GM19099 (cell line): ENCODE measurements around the gene TTC27.

ENCODE experiments used
- POLR2A ChIP-seq: IDR thresholded peaks from 3 replicates; pipeline ENCODE4 v1.6.1; 2011; ENCODE audit warnings: low read depth; ENCODE audit not compliant: insufficient read length; ENCODE audit errors: extremely low read depth

Gene TTC27

DNA sequence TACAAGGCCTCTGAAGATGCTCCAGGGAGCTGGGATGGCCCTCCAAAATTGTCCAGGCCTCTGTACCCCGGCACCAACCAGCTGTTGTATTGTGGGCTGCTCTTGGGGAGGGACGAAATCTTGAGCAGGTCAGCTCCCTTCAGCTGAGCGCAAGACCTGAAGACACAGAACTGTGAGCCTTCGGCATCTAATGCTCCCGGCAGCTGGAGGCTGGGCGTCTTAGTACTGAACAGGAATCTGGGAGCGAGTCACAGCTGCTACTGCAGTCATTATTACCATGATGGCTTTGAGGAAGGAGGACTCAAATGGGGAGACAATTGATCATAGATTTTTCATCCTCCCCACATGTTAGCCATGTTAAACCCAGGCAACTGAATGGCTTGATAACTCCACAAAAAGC lies 236.0 kb downstream of the TTC27 start:
- no peak for TF ChIP-seq POLR2A

DNA sequence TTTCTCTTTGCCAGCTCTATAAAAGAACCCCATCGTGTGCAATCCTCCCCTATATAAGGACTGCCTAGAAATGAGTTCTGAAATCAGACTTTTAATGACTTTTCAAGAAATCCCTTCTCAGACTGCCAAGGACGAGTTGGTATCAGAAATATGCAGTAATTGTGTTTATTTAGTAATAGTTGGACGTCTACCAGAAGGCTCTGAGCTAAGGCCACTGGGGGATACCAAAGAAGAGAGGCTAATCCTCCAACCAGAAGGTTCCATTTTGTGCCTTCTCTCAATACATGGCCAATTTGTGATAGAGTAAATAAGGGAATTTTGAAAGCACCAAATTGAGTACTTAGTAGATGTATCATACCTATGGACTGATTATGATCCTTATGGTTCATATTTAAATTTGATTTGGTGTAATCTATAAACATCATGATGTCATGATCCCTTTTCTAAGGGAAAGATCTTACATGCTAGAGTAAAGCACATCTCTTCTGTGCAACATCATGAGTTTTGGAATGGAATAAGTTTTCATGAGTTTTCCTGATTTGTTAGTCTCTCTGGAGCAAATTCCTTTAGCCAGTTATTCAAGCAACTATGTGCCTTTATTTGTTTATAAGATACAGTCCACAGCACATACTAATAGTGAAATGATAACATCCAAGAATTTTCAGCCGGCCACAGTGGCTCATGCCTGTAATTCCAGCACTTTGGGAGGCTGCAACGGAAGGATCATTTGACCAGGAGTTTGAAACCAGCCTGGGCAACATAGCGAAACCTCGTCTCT lies 236.7 kb downstream of the TTC27 start:
- TF ChIP-seq POLR2A = no peak

DNA sequence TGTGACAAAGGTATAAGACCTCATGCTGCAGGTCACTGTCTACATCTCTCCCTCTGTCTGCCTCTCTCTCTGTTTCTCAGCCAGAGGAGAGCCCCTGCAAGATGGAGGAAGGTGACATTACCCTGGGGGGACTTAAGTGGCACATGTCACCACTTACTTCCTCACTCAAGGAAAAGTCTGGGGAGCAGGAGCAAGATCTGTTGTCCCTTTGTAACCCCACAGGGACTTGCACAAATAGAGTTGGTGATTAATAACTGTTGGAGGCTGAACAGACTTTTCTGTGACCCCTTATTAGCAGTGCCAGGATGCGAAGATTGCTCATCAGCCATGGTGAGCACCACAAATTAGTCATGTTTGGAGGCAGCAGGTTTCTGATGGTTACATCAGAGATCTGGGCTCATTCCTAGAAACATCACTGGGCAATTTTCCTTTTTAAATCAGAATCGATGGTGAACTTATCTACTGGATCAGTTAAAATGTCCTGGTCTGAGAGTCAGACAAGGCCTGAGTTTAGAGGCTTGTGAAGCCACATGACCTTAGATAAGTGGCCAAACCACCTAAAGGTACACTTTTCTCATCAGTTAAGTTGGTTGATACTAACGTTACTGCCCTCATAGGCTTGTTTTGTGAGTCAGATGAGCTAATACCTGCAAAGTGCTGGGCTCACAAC lies 237.7 kb downstream of the TTC27 start:
- no peak for TF ChIP-seq POLR2A
